OCI-LY1 (cell line): ENCODE data around the gene CCDC7.
"Not testable (repeated sequence)": the region's sequence is repeated elsewhere in the genome, so short reads cannot be mapped to it uniquely, and the experiment has no call there.

Experiments
- H2AFZ ChIP-seq: fragments of 200-600 bp; sonication (generic), shearing (Covaris generic); 2 replicates; pipeline ENCODE4 v1.6.0; 2014; ENCODE audit warnings: antibody characterized with exemption, mild to moderate bottlenecking, low read length
- H3F3A ChIP-seq: fragments of 200-600 bp; sonication (generic), shearing (Covaris generic); 2 replicates; pipeline ENCODE4 v1.6.0; 2014; ENCODE audit warnings: mild to moderate bottlenecking, antibody characterized with exemption, low read length, moderate library complexity; ENCODE audit not compliant: insufficient read depth
- H3K27ac ChIP-seq: fragments of 200-600 bp; sonication (generic); 2 replicates; pipeline ENCODE4 v1.5.1; 2014; ENCODE audit warnings: low read length, mixed run types, mild to moderate bottlenecking, low read depth; ENCODE audit not compliant: poor library complexity, severe bottlenecking
- H3K27me3 ChIP-seq: fragments of 200-600 bp; sonication (generic); 2 replicates; pipeline ENCODE4 v1.6.0; 2014; ENCODE audit warnings: antibody characterized with exemption, mild to moderate bottlenecking, low read length, moderate library complexity; ENCODE audit not compliant: insufficient read depth
- H3K36me3 ChIP-seq: fragments of 200-600 bp; sonication (generic); 2 replicates; pipeline ENCODE4 v1.6.1; 2014; ENCODE audit warnings: mild to moderate bottlenecking, antibody characterized with exemption, low read length, moderate library complexity, mixed read lengths; ENCODE audit not compliant: insufficient read depth
- H3K4me1 ChIP-seq: fragments of 200-600 bp; sonication (generic); 2 replicates; pipeline ENCODE4 v1.5.1; 2014; ENCODE audit warnings: mild to moderate bottlenecking, low read length, moderate library complexity; ENCODE audit not compliant: insufficient read depth, severe bottlenecking
- H3K4me2 ChIP-seq: fragments of 200-600 bp; sonication (generic), shearing (Covaris generic); 2 replicates; pipeline ENCODE4 v1.6.1; 2014; ENCODE audit warnings: low read length
- H3K4me3 ChIP-seq: fragments of 200-600 bp; sonication (generic); 2 replicates; pipeline ENCODE4 v1.5.1; 2014; ENCODE audit warnings: low read length, low read depth, mild to moderate bottlenecking, mixed read lengths; ENCODE audit not compliant: poor library complexity, severe bottlenecking
- H3K79me2 ChIP-seq: fragments of 200-600 bp; shearing (Covaris generic); 2 replicates; pipeline ENCODE4 v1.6.1; 2016; ENCODE audit warnings: mixed run types, low read length, mixed read lengths; ENCODE audit not compliant: insufficient read depth
- H3K9ac ChIP-seq: fragments of 200-600 bp; sonication (generic), shearing (Covaris generic); 2 replicates; pipeline ENCODE4 v1.6.1; 2014; ENCODE audit warnings: mild to moderate bottlenecking, low read length, mixed read lengths
- H3K9me2 ChIP-seq: fragments of 200-600 bp; sonication (generic), shearing (Covaris generic); 2 replicates; pipeline ENCODE4 v1.6.1; 2014; ENCODE audit warnings: low read depth, mild to moderate bottlenecking, low read length, mixed read lengths
- H3K9me3 ChIP-seq: fragments of 200-600 bp; shearing (Covaris generic); 2 replicates; pipeline ENCODE4 v1.6.1; 2014; ENCODE audit warnings: low read length, mixed read lengths
- H4K20me1 ChIP-seq: fragments of 200-600 bp; sonication (generic), shearing (Covaris generic); 2 replicates; pipeline ENCODE4 v1.6.0; 2016; ENCODE audit warnings: mild to moderate bottlenecking, low read length; ENCODE audit not compliant: insufficient read depth
- CTCF ChIP-seq: fragments of 200-600 bp; sonication (generic), shearing (Covaris generic); IDR thresholded peaks from 2 replicates; pipeline ENCODE4 v1.5.1; 2017; ENCODE audit warnings: mild to moderate bottlenecking, antibody characterized with exemption, low read length, moderate library complexity, mixed read lengths
- EZH2 ChIP-seq: fragments of 200-600 bp; sonication (generic), shearing (Covaris generic); IDR thresholded peaks from 2 replicates; pipeline ENCODE4 v1.8.0; 2017; ENCODE audit warnings: borderline replicate concordance, mixed run types, mild to moderate bottlenecking, antibody characterized with exemption, low read length, moderate library complexity, mixed read lengths

The CCDC7 gene

DNA sequence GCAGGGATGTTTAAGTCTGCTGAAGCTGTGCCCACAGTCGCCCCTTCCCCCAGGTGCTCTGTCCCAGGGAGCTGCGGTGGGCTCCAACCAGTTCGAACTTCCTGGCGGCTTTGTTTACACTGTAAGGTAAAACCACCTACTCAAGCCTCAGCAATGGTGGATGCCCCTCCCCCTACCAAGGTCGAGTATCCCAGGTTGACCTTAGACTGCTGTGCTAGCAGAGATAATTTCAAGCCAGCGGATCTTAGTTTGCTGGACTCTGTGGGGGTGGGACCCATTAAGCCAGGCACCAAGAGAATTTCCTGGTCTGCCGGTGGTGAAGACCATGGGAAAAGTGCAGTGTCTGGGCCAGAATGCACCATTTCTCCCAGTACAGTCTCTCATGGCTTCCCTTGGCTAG, 56.0 kb downstream of the CCDC7 start:
- H4K20me1 ChIP-seq = no peaks in the 10 kb centered on the region
- H3K27me3 ChIP-seq = no peaks in the 10 kb centered on the region
- no peak overlapping the region for H3K27ac ChIP-seq
- H3K4me2 ChIP-seq = no peak overlapping the region
- no peak overlapping the region for H3K9ac ChIP-seq
- TF ChIP-seq EZH2 (no peak), CTCF (no peak)
- no peaks in the 10 kb centered on the region for H3K79me2 ChIP-seq
- H3F3A ChIP-seq = no peaks in the 10 kb centered on the region
- no peak overlapping the region for H3K4me3 ChIP-seq
- peaks cover 3% of the 10 kb centered on the region; the same call in 1 of the 2 replicates for H3K9me3 ChIP-seq
- no peaks in the 10 kb centered on the region for H3K36me3 ChIP-seq
- no peaks in the 10 kb centered on the region for H3K9me2 ChIP-seq
- no peaks in the 10 kb centered on the region for H3K4me1 ChIP-seq
- H2AFZ ChIP-seq = no peak overlapping the region

DNA sequence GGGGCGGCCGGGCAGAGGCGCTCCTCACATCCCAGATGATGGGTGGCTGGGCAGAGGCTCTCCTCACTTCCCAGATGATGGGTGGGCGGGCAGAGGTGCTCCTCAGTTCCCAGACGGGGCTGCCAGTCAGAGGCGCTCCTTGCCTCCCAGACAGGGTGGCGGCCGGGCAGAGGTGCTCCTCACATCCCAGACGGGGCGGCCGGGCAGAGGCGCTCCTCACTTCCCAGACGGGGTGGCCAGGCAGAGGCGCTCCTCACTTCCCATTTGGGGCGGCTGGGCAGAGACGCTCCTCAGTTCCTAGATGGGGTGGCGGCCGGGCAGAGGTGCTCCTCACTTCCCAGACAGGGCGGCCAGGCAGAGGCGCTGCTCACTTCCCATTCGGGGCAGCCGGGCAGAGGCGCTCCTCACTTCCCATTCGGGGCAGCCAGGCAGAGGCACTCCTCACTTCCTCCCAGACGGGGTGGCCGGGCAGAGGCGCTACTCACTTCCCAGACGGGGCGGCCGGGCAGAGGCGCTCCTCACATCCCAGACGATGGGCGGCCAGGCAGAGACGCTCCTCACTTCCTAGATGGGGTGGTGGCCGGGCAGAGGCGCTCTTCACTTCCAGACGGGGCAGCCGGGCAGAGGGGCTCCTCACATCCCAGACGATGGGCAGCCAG, 60.0 kb downstream of the CCDC7 start:
- H3K4me1 ChIP-seq, H3F3A ChIP-seq, H2AFZ ChIP-seq, H3K36me3 ChIP-seq, H3K9me2 ChIP-seq, H3K79me2 ChIP-seq, H3K4me2 ChIP-seq, H4K20me1 ChIP-seq, H3K27me3 ChIP-seq, H3K27ac ChIP-seq, H3K9me3 ChIP-seq, H3K4me3 ChIP-seq, H3K9ac ChIP-seq: not testable (repeated sequence)

- Histone ChIP-seq H3K9me2 (no peaks in the 10 kb centered on the region), H3K36me3 (no peaks in the 10 kb centered on the region), H4K20me1 (no peaks in the 10 kb centered on the region), H3K79me2 (no peaks in the 10 kb centered on the region), H3K27ac (no peak overlapping the region), H3K4me2 (no peak overlapping the region), H3K4me1 (no peaks in the 10 kb centered on the region), H3K9ac (no peak overlapping the region), H3K27me3 (no peaks in the 10 kb centered on the region), H2AFZ (no peak overlapping the region), H3K4me3 (no peak overlapping the region), H3K9me3 (no peaks in the 10 kb centered on the region), H3F3A (no peaks in the 10 kb centered on the region)
- no peak for TF ChIP-seq CTCF
- no peak for TF ChIP-seq EZH2
Observed at GRCh38 chr10:32511599-32511998, 65.7 kb downstream of the CCDC7 start.
